H7 (cell line): ENCODE measurements around the gene AKAP8L. TPM values are rescaled to one million over a fixed set of nuclear protein-coding genes. Genes with fewer than 3 reads are reported as not detected.

Experiments
- DNase-seq: peaks from one replicate; pipeline ENCODE4 v3.0.0; 2012
- H3K27me3 ChIP-seq: 2 replicates; pipeline ENCODE4 v1.6.0; 2011; ENCODE audit warnings: mild to moderate bottlenecking, low read length; ENCODE audit not compliant: control insufficient read depth, insufficient read depth
- H3K36me3 ChIP-seq: replicated peaks from 2 replicates; pipeline ENCODE4 v1.5.1; 2011; ENCODE audit warnings: low read length; ENCODE audit not compliant: control insufficient read depth, insufficient read depth
- H3K4me3 ChIP-seq: 2 replicates; pipeline ENCODE4 v1.5.1; 2011; ENCODE audit warnings: low read depth, mild to moderate bottlenecking, control low read depth, low read length, moderate library complexity; ENCODE audit not compliant: insufficient read depth
- total RNA-seq: library from RNA; depleted of rRNA; stranded (reverse); fragments of >200 nt; shearing (Covaris generic); gene quantifications from 2 replicates; pipeline ENCODE4 v1.2.3, GENCODE V29; 2014; rRNA removed

AKAP8L gene
- 115 and 168 TPM in 2 replicates for total RNA-seq

GRCh38 chr19:15418579-15419412 is at the start of gene AKAP8L:
TSS of gene AKAP8L (minus strand) at chr19:15418988. CDS start at chr19:15418923, 65 bp downstream.
- H3K4me3 ChIP-seq = peak within 1 kb of the TSS; percentile 99
- H3K36me3 ChIP-seq = peaks cover 8% of the 10 kb centered on the region
- H3K27me3 ChIP-seq = no peaks in the 10 kb centered on the region
- DNase-seq = peak; percentile 99

- Histone ChIP-seq H3K27me3 (peaks cover 18% of the 10 kb centered on the region; the same call in 1 of the 2 replicates), H3K4me3 (no peak overlapping the region), H3K36me3 (no peaks in the 10 kb centered on the region)
- no peak for DNase-seq
Observed at GRCh38 chr19:15467734-15468214, 49.0 kb upstream of the AKAP8L start.

GRCh38 chr19:15466851-15467733 is 48.3 kb upstream of the AKAP8L start:
- H3K36me3 ChIP-seq = no peaks in the 10 kb centered on the region
- H3K27me3 ChIP-seq = peaks cover 18% of the 10 kb centered on the region; the same call in 1 of the 2 replicates
- H3K4me3 ChIP-seq = no peak overlapping the region
- DNase-seq = no peak

- Histone ChIP-seq H3K36me3 (no peaks in the 10 kb centered on the region), H3K27me3 (peaks cover 22% of the 10 kb centered on the region), H3K4me3 (peak within 1 kb of the TSS; percentile 29; the same call in 1 of the 2 replicates)
- DNase-seq = no peak
Observed at GRCh38 chr19:15464394-15465385, 45.9 kb upstream of the AKAP8L start, which contains the start of gene RASAL3. TSS of gene RASAL3 (minus strand) at chr19:15464544. CDS start at chr19:15464358, 186 bp downstream.

GRCh38 chr19:15463861-15464371 is 45.1 kb upstream of the AKAP8L start:
- H3K4me3 ChIP-seq = peak overlapping the region; percentile 29; the same call in 1 of the 2 replicates
- H3K27me3 ChIP-seq = peaks cover 16% of the 10 kb centered on the region
- no peaks in the 10 kb centered on the region for H3K36me3 ChIP-seq
- DNase-seq = peak; percentile 70

- DNase-seq = no peak
- Histone ChIP-seq H3K4me3 (no peak overlapping the region), H3K27me3 (peaks cover 29% of the 10 kb centered on the region), H3K36me3 (no peaks in the 10 kb centered on the region)
Observed at GRCh38 chr19:15461694-15462093, 42.9 kb upstream of the AKAP8L start.

- DNase-seq = peak; percentile 79
- peaks cover 64% of the 10 kb centered on the region for H3K27me3 ChIP-seq
- no peak overlapping the region; the same call in 1 of the 2 replicates for H3K4me3 ChIP-seq
- H3K36me3 ChIP-seq = no peaks in the 10 kb centered on the region
Observed at GRCh38 chr19:15457701-15458484, 39.1 kb upstream of the AKAP8L start.

GRCh38 chr19:15456871-15457700 is 38.3 kb upstream of the AKAP8L start:
- peaks cover 68% of the 10 kb centered on the region for H3K27me3 ChIP-seq
- H3K36me3 ChIP-seq = no peaks in the 10 kb centered on the region
- DNase-seq = peak; percentile 99
- peak overlapping the region; percentile 28; the same call in 1 of the 2 replicates for H3K4me3 ChIP-seq

- no peak overlapping the region for H3K4me3 ChIP-seq
- no peak for DNase-seq
- H3K27me3 ChIP-seq = peaks cover 66% of the 10 kb centered on the region
Observed at GRCh38 chr19:15456441-15456840, 37.7 kb upstream of the AKAP8L start.

GRCh38 chr19:15455996-15456395 is 37.2 kb upstream of the AKAP8L start:
- Histone ChIP-seq H3K27me3 (peaks cover 64% of the 10 kb centered on the region), H3K4me3 (no peak overlapping the region), H3K36me3 (no peaks in the 10 kb centered on the region)
- no peak for DNase-seq

More at GRCh38 chr19:15456441-15456840, 37.7 kb upstream of the AKAP8L start:
- no peaks in the 10 kb centered on the region for H3K36me3 ChIP-seq

GRCh38 chr19:15453906-15454860 is 35.4 kb upstream of the AKAP8L start:
- Histone ChIP-seq H3K27me3 (peaks cover 60% of the 10 kb centered on the region), H3K4me3 (no peak overlapping the region), H3K36me3 (no peaks in the 10 kb centered on the region)
- DNase-seq = no peak
